ENCODE data around the gene WWTR1. TPM values are rescaled to one million over a fixed set of nuclear protein-coding genes. Genes with fewer than 3 reads are reported as not detected.

Gene WWTR1
- polyA plus RNA-seq, 1 donor = 29.2 TPM

DNA sequence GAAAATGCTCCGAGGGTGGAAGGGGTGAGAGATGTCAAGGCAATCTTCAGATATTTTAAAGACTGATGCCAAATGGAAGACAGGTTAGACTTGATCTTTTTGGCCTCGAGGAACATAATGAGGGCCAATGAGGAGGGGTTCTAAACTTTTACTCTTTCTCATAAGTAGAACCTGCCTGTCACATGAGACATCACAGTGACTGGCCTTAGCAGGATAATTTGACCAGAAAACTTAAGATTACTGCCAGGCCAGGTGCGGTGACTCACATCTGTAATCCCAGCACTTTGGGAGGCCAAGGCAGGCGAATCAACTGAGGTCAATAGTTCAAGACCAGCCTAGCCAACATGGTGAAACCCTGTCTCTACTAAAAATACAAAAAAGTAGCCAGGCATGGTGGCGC lies 171.1 kb downstream of the WWTR1 start:
- DNase-seq = no peak
- WGBS (ENCODE audit: insufficient coverage, low lambda C conversion rate) = no CpG with 5 or more reads among the region's 5 CpGs
- H3K4me1 ChIP-seq (ENCODE audit: control insufficient read depth, insufficient read depth, low read length) = no peaks in the 10 kb centered on the region
- no peak overlapping the region for H3K27ac ChIP-seq (ENCODE audit: low read length)
- no peaks in the 10 kb centered on the region for H3K27me3 ChIP-seq (ENCODE audit: control insufficient read depth, insufficient read depth, low read length)
- no peaks in the 10 kb centered on the region for H3K9me3 ChIP-seq (ENCODE audit: control insufficient read depth, low read depth, low read length)
- H3K36me3 ChIP-seq (ENCODE audit: control insufficient read depth, insufficient read depth, low read length) = peaks cover 7% of the 10 kb centered on the region
- H3K4me3 ChIP-seq (ENCODE audit: low read length) = no peak overlapping the region

DNA sequence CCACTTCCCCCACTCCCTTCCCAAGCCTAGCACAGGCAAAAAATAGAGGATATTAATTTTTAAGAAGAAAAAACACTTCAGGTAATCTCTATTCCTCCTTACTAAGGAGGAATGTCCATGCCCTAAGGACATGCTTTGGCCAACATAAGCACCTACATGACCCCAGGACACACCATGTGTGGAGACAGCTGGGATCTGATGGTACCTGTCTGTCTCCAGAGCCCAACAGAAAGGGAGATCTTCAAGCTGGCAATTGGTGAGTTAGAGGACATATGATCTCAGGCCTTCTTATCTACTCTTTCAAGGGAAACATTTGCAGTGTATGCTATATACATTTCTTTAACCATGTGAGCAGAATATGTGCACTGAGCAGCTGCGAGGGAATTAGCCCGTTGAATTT lies 176.3 kb downstream of the WWTR1 start:
- Histone ChIP-seq H3K27me3 (ENCODE audit: control insufficient read depth, insufficient read depth, low read length) (no peaks in the 10 kb centered on the region), H3K27ac (ENCODE audit: low read length) (no peak overlapping the region), H3K4me1 (ENCODE audit: control insufficient read depth, insufficient read depth, low read length) (peaks cover 6% of the 10 kb centered on the region), H3K4me3 (ENCODE audit: low read length) (no peak overlapping the region), H3K36me3 (ENCODE audit: control insufficient read depth, insufficient read depth, low read length) (peaks cover 2% of the 10 kb centered on the region), H3K9me3 (ENCODE audit: control insufficient read depth, low read depth, low read length) (no peaks in the 10 kb centered on the region)
- DNase-seq = no peak
- WGBS (ENCODE audit: insufficient coverage, low lambda C conversion rate) = no CpG with 5 or more reads among the region's 2 CpGs

DNA sequence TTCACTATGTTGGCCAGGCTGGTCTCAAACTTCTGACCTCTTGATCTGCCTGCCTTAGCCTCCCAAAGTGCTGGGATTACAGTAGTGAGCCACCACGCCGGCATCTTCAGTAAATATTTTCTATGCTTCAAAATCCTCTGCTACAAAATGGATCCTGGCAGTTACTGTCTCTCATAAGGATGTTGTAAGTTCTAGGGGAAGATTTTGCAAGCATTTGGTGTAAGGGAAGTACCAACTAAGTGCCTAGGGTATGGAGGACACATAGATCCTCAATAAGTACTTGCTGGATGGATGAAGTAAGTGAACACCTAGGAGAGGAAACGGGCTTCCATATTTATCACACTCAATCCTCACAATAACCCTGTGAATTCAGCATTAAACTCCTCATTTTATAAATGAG lies 176.8 kb downstream of the WWTR1 start:
- H3K36me3 ChIP-seq (ENCODE audit: control insufficient read depth, insufficient read depth, low read length) = peaks cover 2% of the 10 kb centered on the region
- DNase-seq = no peak
- no peak overlapping the region for H3K27ac ChIP-seq (ENCODE audit: low read length)
- H3K4me3 ChIP-seq (ENCODE audit: low read length) = no peak overlapping the region
- H3K27me3 ChIP-seq (ENCODE audit: control insufficient read depth, insufficient read depth, low read length) = no peaks in the 10 kb centered on the region
- peaks cover 6% of the 10 kb centered on the region for H3K4me1 ChIP-seq (ENCODE audit: control insufficient read depth, insufficient read depth, low read length)
- no CpG with 5 or more reads among the region's 3 CpGs for WGBS (ENCODE audit: insufficient coverage, low lambda C conversion rate)
- no peaks in the 10 kb centered on the region for H3K9me3 ChIP-seq (ENCODE audit: control insufficient read depth, low read depth, low read length)

DNA sequence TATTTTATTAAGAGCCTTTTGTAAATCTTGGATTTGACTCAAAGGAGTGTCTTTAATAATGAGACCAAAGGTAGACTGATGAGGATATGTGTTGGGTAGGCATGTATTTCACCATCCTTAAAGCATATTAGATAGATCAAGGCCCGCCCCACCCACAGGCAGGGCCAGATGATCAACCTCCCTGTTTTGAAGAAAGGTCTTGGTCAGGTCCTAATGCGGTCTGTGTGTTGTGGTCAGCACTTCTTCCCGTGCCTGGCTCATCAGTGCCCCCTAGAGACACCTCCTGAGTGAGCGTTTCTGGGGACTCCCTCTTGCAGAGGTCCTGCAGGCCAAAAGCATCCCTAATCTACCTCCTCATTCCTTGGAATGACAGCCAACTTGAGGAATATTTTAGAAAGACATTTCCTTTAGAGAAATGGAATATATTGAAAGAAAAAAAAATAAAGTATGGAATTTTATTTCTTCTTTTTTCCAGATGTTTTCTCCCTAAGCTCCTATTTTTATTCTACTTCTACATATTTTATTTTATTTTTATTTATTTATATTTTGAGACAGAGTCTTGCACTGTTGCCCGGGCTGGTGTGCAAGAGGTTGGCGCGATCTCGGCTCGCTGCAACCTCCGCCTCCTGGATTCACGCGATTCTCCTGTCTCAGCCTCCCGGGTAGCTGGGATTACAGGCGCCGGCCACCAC lies 177.4 kb downstream of the WWTR1 start:
- peaks cover 6% of the 10 kb centered on the region for H3K4me1 ChIP-seq (ENCODE audit: control insufficient read depth, insufficient read depth, low read length)
- H3K4me3 ChIP-seq (ENCODE audit: low read length) = no peak overlapping the region
- peak; percentile 66 to 67 for DNase-seq
- H3K9me3 ChIP-seq (ENCODE audit: control insufficient read depth, low read depth, low read length) = no peaks in the 10 kb centered on the region
- H3K36me3 ChIP-seq (ENCODE audit: control insufficient read depth, insufficient read depth, low read length) = peaks cover 2% of the 10 kb centered on the region
- no CpG with 5 or more reads among the region's 15 CpGs for WGBS (ENCODE audit: insufficient coverage, low lambda C conversion rate)
- H3K27ac ChIP-seq (ENCODE audit: low read length) = no peak overlapping the region
- no peaks in the 10 kb centered on the region for H3K27me3 ChIP-seq (ENCODE audit: control insufficient read depth, insufficient read depth, low read length)

DNA sequence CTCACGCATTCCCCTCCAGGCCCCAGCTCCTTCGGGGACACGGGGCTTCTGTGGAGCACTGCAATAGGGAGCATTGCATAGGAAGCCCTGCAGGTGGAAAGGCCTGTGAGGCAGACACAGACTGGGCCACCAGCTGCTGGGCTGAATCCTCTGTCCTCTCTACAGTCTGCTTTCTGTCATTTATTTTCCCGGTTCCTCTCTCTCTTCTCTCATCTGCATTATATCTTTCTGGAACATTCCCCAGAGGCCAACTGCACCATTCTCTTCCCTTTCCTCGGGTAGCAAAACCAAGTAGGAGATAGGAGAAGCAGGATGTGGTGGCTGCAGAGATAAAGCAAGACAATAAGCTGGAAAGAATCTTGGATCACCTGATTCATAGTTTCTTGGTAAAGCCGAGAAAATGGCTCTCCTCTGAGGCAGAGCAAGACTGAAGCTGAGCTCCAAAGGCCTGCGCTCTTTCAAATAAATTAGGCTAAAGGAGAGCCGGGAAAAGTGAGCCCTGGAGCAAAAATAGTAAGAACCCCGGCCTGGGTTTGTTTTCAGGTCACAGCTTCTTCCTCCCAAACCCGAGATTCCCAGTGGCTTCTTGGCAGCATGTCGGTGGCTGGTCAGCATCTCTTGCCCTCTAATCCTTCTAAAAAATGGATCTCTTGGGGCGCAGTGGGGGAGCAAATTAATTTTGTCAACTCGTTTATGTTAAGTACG lies 178.1 kb downstream of the WWTR1 start:
- Histone ChIP-seq H3K4me1 (ENCODE audit: control insufficient read depth, insufficient read depth, low read length) (peaks cover 7% of the 10 kb centered on the region), H3K27me3 (ENCODE audit: control insufficient read depth, insufficient read depth, low read length) (no peaks in the 10 kb centered on the region), H3K27ac (ENCODE audit: low read length) (no peak overlapping the region), H3K4me3 (ENCODE audit: low read length) (no peak overlapping the region), H3K36me3 (ENCODE audit: control insufficient read depth, insufficient read depth, low read length) (peaks cover 2% of the 10 kb centered on the region), H3K9me3 (ENCODE audit: control insufficient read depth, low read depth, low read length) (no peaks in the 10 kb centered on the region)
- no peak for DNase-seq
- 93% methylated on average over 2 of the region's 14 CpGs for WGBS (ENCODE audit: insufficient coverage, low lambda C conversion rate)

DNA sequence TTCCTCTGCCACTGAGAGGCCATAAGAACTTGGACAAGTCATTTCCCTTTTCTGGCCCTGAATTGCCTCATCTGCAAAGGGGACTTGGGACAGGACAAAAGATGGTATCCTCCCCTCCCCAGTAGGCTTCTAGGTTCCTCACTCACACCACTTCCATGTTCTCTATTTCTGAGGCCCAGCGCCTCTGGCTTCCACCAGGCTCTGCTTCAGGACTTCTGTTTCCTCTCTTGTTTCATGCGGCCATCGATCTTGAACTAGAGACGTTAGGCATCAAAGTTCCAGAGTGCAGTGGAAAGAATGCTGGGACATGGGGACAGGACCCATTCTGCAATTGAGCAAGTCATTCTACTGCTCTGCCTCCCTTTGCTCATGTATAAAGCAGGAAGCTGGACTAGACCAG lies 181.6 kb downstream of the WWTR1 start:
- Histone ChIP-seq H3K27me3 (ENCODE audit: control insufficient read depth, insufficient read depth, low read length) (no peaks in the 10 kb centered on the region), H3K36me3 (ENCODE audit: control insufficient read depth, insufficient read depth, low read length) (no peaks in the 10 kb centered on the region), H3K27ac (ENCODE audit: low read length) (no peak overlapping the region), H3K9me3 (ENCODE audit: control insufficient read depth, low read depth, low read length) (no peaks in the 10 kb centered on the region), H3K4me1 (ENCODE audit: control insufficient read depth, insufficient read depth, low read length) (peaks cover 36% of the 10 kb centered on the region), H3K4me3 (ENCODE audit: low read length) (peak overlapping the region; percentile 25)
- DNase-seq = peak in 1 of 2 donors; percentile 41
- no CpG with 5 or more reads among the region's 4 CpGs for WGBS (ENCODE audit: insufficient coverage, low lambda C conversion rate)

DNA sequence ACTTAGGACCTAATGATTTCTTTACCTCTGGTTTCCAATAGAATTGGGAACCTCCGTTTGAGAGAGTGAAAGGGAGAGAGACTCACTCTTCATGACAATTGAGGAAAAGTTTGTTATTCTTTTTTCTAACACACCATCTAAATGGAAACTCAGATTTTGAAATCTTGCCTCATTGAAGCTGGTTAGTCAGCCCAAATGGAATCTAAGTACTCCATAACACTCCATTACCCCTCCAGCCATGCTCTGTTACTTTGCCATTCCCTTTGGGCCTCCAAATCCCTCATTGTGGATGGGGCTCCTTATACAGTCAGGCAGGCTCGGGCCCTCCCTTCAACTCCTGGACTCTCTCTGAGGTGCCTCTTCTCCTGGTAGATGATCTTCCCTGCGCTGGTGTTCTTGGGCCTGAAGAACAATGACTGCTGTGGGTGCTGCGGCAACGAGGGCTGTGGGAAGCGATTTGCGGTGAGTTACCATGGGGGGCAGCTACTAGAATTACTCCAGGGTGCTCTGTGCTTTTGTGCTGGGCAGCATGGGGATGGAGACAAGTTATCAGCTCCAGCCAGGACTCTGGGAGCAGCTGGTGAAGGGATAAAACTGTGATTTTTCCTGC lies 182.3 kb downstream of the WWTR1 start:
- Histone ChIP-seq H3K27me3 (ENCODE audit: control insufficient read depth, insufficient read depth, low read length) (no peaks in the 10 kb centered on the region), H3K36me3 (ENCODE audit: control insufficient read depth, insufficient read depth, low read length) (no peaks in the 10 kb centered on the region), H3K27ac (ENCODE audit: low read length) (no peak overlapping the region), H3K9me3 (ENCODE audit: control insufficient read depth, low read depth, low read length) (no peaks in the 10 kb centered on the region), H3K4me1 (ENCODE audit: control insufficient read depth, insufficient read depth, low read length) (peaks cover 36% of the 10 kb centered on the region), H3K4me3 (ENCODE audit: low read length) (peak overlapping the region; percentile 25)
- no CpG with 5 or more reads among the region's 7 CpGs for WGBS (ENCODE audit: insufficient coverage, low lambda C conversion rate)
- no peak for DNase-seq

DNA sequence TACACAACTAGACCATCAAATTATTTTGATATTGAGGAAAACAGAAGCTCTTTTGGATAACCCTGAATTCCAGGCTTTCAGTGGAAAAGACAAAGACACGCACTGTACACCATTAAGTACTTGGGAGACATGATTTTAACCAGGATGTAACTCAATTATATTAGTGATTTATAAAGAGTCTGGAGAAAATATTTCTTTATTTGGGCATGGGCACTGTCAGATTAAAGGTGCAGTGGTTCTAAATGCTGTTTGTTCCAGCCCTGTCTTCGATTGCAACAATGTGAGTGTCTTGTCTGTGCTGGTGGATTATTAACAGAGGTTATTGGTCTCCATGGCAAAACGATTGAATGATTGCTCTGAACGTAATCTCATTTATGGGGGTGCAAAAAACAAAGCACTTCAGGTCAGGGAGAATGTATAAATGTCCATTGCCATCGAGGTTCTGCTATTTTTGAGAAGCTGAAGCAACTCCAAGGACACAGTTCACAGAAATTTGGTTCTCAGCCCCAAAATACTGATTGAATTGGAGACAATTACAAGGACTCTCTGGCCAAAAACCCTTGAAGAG lies 183.5 kb downstream of the WWTR1 start, which contains the start of gene TM4SF4:
TSS of gene TM4SF4 (plus strand) at position 448 of the 568 bp plus-strand sequence. CDS start 181 bp downstream, outside the sequence.
- peak; percentile 60 to 82 for DNase-seq
- peak within 1 kb of the TSS; percentile 80 for H3K27ac ChIP-seq (ENCODE audit: low read length)
- WGBS (ENCODE audit: insufficient coverage, low lambda C conversion rate) = 17% methylated on average over 1 of the region's 5 CpGs
- peaks cover 30% of the 10 kb centered on the region for H3K4me1 ChIP-seq (ENCODE audit: control insufficient read depth, insufficient read depth, low read length)
- no peaks in the 10 kb centered on the region for H3K36me3 ChIP-seq (ENCODE audit: control insufficient read depth, insufficient read depth, low read length)
- H3K4me3 ChIP-seq (ENCODE audit: low read length) = peak within 1 kb of the TSS; percentile 25
- H3K27me3 ChIP-seq (ENCODE audit: control insufficient read depth, insufficient read depth, low read length) = no peaks in the 10 kb centered on the region
- no peaks in the 10 kb centered on the region for H3K9me3 ChIP-seq (ENCODE audit: control insufficient read depth, low read depth, low read length)

DNA sequence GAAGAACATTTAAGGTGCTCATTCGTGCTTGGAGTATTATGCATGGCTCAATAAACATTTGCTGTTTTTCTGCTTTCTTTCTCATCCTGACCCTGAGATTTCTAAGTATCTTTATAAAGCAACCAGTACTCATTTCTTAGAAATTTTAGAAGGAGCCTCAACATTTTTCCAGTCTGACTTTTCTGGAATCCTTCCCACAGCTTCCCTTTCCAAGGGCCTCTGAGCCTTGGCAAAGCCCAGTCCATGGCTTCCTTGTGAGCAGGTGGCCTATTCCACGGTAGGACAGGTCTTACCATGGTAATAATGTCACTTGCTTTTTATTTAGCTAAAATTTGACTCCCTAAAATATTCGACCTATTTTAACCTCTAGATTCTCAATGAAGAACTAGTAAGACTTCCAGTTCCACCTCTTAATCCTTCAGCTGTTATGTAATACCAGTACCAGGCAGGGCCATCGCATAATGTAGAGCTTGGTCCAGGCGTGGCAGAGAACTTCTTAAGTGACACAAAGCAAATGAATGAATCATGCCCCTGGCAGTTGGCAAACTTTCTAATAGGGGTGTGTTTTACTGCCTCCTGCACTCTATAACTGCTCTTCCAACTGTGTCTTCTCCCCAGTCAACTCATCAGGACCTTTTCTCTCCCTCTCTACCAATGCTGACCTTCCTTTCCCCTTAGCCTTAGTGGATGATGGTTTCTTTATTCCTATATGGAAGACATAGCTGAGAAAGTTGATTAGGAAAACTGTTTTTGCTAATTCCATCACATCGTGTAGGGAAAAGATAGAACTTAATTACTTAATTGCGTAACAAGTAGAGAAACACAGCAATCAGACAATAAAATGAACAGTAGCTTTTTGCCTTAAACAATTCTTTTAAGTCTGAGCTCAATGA lies 184.2 kb downstream of the WWTR1 start:
- Histone ChIP-seq H3K4me1 (ENCODE audit: control insufficient read depth, insufficient read depth, low read length) (peaks cover 30% of the 10 kb centered on the region), H3K36me3 (ENCODE audit: control insufficient read depth, insufficient read depth, low read length) (no peaks in the 10 kb centered on the region), H3K27ac (ENCODE audit: low read length) (peak overlapping the region; percentile 80), H3K9me3 (ENCODE audit: control insufficient read depth, low read depth, low read length) (no peaks in the 10 kb centered on the region), H3K4me3 (ENCODE audit: low read length) (no peak overlapping the region), H3K27me3 (ENCODE audit: control insufficient read depth, insufficient read depth, low read length) (no peaks in the 10 kb centered on the region)
- DNase-seq = peak; percentile 68 to 81
- 60% methylated on average over 1 of the region's 7 CpGs for WGBS (ENCODE audit: insufficient coverage, low lambda C conversion rate)
